Upper lobe of left lung (tissue), 6 donors: ENCODE results near the gene SMIM28. TPM values are rescaled to one million over a fixed set of nuclear protein-coding genes. Genes with fewer than 3 reads are reported as not detected.

Experiments used
- ATAC-seq, 2 donors: fragments of 200-7000 bp; cut with Tn5 transposase; one replicate each; pipeline ENCODE4 v1.9.1; 2022; ENCODE audit warnings: mild to moderate bottlenecking in 2 of 2, moderate library complexity in 2 of 2; ENCODE audit not compliant: low FRiP score in 2 of 2
- DNase-seq, 2 donors: peaks; one replicate each; pipeline ENCODE4 v3.0.0-alpha.2; 2019 to 2020
- H3K27ac ChIP-seq, 4 donors: fragments of 200-600 bp; sonication (generic); one replicate each; pipeline ENCODE4 v1.5.1; 2016 to 2019
- H3K27me3 ChIP-seq, 4 donors: fragments of 200-600 bp; sonication (generic); one replicate each; pipeline ENCODE4 v1.5.1; 2017 to 2019
- H3K36me3 ChIP-seq, 4 donors: fragments of 200-600 bp; sonication (generic); one replicate each; pipeline ENCODE4 v1.5.1; 2016 to 2019
- H3K4me1 ChIP-seq, 4 donors: fragments of 200-600 bp; sonication (generic); one replicate each; pipeline ENCODE4 v1.5.1; 2018 to 2019
- H3K4me3 ChIP-seq, 4 donors: fragments of 200-600 bp; sonication (generic); one replicate each; pipeline ENCODE4 v1.5.1; 2017 to 2019; ENCODE audit warnings: mild to moderate bottlenecking in 2 of 4, moderate library complexity in 1 of 4
- H3K9me3 ChIP-seq, 4 donors: fragments of 200-600 bp; sonication (generic); one replicate each; pipeline ENCODE4 v1.5.1; 2018 to 2019
- EP300 ChIP-seq, 4 donors: sonication (generic); formaldehyde crosslinking; IDR thresholded peaks; one replicate each; pipeline ENCODE4 v1.5.1; 2017; ENCODE audit warnings: antibody characterized with exemption in 4 of 4, control low read depth in 2 of 4
- POLR2A ChIP-seq, 4 donors: fragments of 450-650 bp; IDR thresholded peaks; one replicate each; pipeline ENCODE4 v1.5.1; 2016 to 2017; ENCODE audit warnings: antibody characterized with exemption in 4 of 4, mild to moderate bottlenecking in 2 of 4
- POLR2AphosphoS5 ChIP-seq, 2 donors: sonication (generic); formaldehyde crosslinking; IDR thresholded peaks; one replicate each; pipeline ENCODE4 v1.5.1; 2017; ENCODE audit warnings: antibody characterized with exemption in 2 of 2
- WGBS, 2 donors: methylation state at CpG; one replicate each; pipeline ENCODE4 v1.1.5; 2017 to 2018; 5-methylcytosine and 5-hydroxymethylcytosine counted together
- total RNA-seq, 6 donors: library from RNA; depleted of rRNA in 4 of 6; stranded (reverse); fragments of >200 nt in 4 of 6; gene quantifications; one replicate each; pipeline versions ENCODE4 v1.1.0 to v1.2.1, GENCODE V29; 2016 to 2021
- TF ChIP-seq, protein P1 (sequence below), 6 experiments: fragments of 450-650 bp in 4 of 6; fragments of 200-600 bp in 2 of 6; sonication (generic) in 2 of 6; IDR thresholded peaks; one replicate each; pipeline ENCODE4 v1.5.1; 2016 to 2019; ENCODE audit warnings: antibody characterized with exemption in 6 of 6
- donor health status: DM: no; HTN: no; CAD: no; lungs with moderate emphysema.
- donor health status: DM: no; HTN: yes; CAD: no; lungs with severe emphysema.

SMIM28 gene
- total RNA-seq, 6 donors from 2014 or later = not detected

DNA sequence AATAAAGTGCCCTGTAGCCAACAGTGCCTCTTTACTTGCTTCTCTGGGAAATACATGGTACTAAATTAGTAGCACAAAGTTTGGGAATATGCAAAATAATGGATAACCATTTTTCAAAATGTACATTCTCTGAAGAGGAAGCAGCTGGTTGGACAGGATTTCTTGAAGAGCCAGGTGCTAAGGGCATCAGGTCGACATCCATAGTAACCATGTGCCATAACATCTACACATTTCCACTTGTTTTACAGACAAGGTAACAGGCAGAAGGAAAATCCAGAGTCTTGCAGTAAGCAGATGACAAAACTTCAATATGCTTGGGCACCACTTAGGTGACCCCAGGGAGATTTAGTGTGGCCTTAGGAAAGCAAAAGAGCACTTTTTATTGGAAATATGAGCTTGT, 36.5 kb upstream of the SMIM28 start:
- no peak overlapping the region for H3K27ac ChIP-seq
- ATAC-seq = no peak
- H3K27me3 ChIP-seq = no peaks in the 10 kb centered on the region
- no peaks in the 10 kb centered on the region for H3K9me3 ChIP-seq
- peaks cover 0 to 18% (median 4%) of the 10 kb centered on the region in 4 donors for H3K36me3 ChIP-seq
- no peak for TF ChIP-seq EP300 (IDR thresholded peaks at IDR 0.05)
- H3K4me1 ChIP-seq = no peaks in the 10 kb centered on the region
- no peak for DNase-seq
- H3K4me3 ChIP-seq = no peak overlapping the region
- WGBS, 2 donors = 57 to 84% methylated on average over 1 of the region's 1 CpG

DNA sequence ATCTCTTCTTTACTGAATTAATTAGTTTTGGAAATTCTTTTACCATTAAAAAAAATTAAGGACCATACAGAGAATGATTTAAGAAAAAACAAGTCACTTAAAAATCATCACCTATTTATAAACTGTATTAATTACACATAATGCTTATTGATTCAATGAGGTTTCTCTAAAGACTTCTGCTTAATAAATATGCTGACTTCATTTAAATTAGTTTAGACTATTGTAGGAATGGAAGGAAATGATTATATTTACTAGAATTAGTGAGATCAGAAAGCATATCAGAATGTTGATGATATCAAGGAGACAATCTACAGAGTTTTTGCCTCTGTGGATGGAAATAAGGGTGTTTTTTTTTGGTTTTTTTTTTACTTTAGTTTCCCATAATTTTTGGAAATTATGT, 34.6 kb upstream of the SMIM28 start:
- peaks cover 0 to 3% (median 0%) of the 10 kb centered on the region in 4 donors for H3K36me3 ChIP-seq
- no peak for DNase-seq
- ATAC-seq = no peak
- no peaks in the 10 kb centered on the region for H3K27me3 ChIP-seq
- TF ChIP-seq, protein P1, sequence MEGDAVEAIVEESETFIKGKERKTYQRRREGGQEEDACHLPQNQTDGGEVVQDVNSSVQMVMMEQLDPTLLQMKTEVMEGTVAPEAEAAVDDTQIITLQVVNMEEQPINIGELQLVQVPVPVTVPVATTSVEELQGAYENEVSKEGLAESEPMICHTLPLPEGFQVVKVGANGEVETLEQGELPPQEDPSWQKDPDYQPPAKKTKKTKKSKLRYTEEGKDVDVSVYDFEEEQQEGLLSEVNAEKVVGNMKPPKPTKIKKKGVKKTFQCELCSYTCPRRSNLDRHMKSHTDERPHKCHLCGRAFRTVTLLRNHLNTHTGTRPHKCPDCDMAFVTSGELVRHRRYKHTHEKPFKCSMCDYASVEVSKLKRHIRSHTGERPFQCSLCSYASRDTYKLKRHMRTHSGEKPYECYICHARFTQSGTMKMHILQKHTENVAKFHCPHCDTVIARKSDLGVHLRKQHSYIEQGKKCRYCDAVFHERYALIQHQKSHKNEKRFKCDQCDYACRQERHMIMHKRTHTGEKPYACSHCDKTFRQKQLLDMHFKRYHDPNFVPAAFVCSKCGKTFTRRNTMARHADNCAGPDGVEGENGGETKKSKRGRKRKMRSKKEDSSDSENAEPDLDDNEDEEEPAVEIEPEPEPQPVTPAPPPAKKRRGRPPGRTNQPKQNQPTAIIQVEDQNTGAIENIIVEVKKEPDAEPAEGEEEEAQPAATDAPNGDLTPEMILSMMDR (IDR thresholded peaks at IDR 0.05) = no peak
- no peak for TF ChIP-seq POLR2AphosphoS5 (IDR thresholded peaks at IDR 0.05)
- no peak for TF ChIP-seq EP300 (IDR thresholded peaks at IDR 0.05)
- TF ChIP-seq POLR2A (IDR thresholded peaks at IDR 0.05) = no peak
- no peaks in the 10 kb centered on the region for H3K4me1 ChIP-seq
- no peak overlapping the region for H3K27ac ChIP-seq
- H3K4me3 ChIP-seq = no peak overlapping the region
- H3K9me3 ChIP-seq = no peaks in the 10 kb centered on the region

DNA sequence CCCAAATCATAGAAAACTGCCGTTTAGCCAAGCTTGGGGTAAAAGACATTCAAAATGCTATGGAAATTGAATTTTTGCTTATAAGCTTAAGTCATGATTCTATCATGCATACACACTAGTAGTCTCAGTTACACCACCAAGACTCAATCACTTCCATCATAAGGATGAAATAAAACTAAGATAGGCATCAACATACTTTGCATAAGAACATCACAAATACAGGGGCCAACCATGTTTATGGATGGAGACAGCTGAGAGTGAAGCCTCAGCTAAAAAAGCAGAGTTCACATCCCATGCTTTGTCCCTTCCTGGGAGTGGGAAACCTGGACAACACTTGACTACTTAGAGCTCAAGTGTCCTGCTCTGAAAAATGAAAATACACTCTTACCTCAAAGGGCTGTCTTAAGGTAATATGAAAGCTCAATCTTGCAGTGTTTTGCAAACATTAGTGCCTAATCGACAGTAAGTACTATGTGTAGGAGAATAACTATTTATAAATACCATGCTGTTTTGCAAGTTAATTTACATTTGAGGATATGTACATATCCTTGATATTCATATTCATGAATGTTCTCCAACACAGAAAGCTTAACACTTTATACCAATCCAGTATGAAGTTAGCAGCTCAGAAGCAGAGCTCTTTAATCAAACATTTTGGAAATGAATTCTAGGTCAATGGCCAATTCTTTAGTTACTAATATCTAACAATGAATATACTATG, 32.0 kb upstream of the SMIM28 start:
- TF ChIP-seq, protein P1 (IDR thresholded peaks at IDR 0.05) = no peak
- TF ChIP-seq EP300 (IDR thresholded peaks at IDR 0.05) (no peak), POLR2AphosphoS5 (IDR thresholded peaks at IDR 0.05) (no peak), POLR2A (IDR thresholded peaks at IDR 0.05) (no peak)
- WGBS, 2 donors = 68 to 69% methylated on average over 2 of the region's 2 CpGs
- Histone ChIP-seq H3K27me3 (no peaks in the 10 kb centered on the region), H3K36me3 (no peaks in the 10 kb centered on the region), H3K9me3 (no peaks in the 10 kb centered on the region), H3K27ac (no peak overlapping the region), H3K4me1 (no peaks in the 10 kb centered on the region), H3K4me3 (no peak overlapping the region)
- no peak for DNase-seq
- ATAC-seq = no peak

DNA sequence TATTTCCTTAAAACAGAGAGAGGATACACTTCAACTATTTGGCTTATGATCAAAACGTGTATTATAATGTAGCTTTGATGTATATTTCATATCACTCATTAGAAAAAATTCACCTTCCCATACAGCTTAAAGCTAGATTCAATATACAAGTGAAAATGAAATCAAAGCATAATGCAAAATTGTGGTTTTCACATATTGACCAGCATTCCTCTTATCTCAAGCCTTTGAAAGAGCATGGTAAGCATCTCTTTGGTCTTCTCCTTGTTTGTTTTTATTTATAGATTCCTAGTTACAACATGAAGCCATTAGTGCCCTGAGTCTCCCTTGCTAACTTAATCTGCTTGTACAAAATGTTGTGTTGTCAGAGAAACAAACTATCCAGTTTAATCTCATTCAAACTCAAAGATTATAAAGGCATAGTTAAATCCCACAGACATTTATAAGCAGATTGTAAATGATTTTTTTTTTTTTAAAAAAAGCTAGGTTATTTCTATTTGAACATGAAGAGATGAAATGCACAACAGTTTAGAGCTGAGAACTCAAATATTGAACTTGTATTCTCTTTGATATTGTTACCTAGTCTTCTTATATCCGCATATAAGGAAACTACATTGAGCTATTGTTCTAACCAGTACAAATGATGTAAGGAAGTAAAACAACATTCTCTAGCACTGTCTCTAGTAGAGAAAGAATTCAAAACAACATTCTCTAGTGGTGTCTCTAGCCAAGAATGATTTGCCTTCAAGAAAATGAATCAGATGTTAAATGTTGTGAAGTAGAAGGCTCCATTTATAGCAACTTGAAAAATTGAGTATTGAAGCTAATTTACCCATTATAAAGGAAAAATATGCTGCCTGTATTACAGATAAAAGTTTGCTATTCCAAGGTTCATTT, 31.2 kb upstream of the SMIM28 start:
- no peaks in the 10 kb centered on the region for H3K36me3 ChIP-seq
- ATAC-seq = no peak
- TF ChIP-seq EP300 (IDR thresholded peaks at IDR 0.05) (no peak), POLR2A (IDR thresholded peaks at IDR 0.05) (no peak)
- DNase-seq = no peak
- H3K4me3 ChIP-seq = no peak overlapping the region
- WGBS, 2 donors = 69 to 73% methylated on average over 2 of the region's 2 CpGs
- no peaks in the 10 kb centered on the region for H3K9me3 ChIP-seq
- no peaks in the 10 kb centered on the region for H3K4me1 ChIP-seq
- H3K27ac ChIP-seq = no peak overlapping the region
- no peaks in the 10 kb centered on the region for H3K27me3 ChIP-seq

DNA sequence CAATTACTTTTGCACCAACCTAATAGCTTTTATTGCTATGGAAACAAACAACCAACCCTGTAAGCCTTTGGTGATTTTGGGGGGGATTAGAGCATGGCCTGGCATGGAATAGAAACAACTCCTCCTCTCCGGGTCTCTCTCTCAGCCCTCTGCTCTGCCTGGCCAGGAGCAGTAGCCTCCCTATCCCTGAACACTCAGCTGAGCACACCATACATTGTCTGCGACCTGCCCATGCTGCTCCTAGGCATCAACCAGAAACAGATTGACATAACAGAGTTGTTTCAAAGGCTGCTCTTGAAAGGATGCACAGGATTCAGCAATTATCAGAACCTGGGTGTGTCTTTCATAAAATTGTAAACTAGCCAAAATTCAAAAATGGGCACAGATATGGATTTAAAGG, 29.8 kb upstream of the SMIM28 start:
- no peaks in the 10 kb centered on the region for H3K4me1 ChIP-seq
- no peak overlapping the region for H3K27ac ChIP-seq
- no peaks in the 10 kb centered on the region for H3K9me3 ChIP-seq
- TF ChIP-seq, protein P1 (IDR thresholded peaks at IDR 0.05) = no peak
- no peak for TF ChIP-seq EP300 (IDR thresholded peaks at IDR 0.05)
- no peak for TF ChIP-seq POLR2AphosphoS5 (IDR thresholded peaks at IDR 0.05)
- no peak for TF ChIP-seq POLR2A (IDR thresholded peaks at IDR 0.05)
- H3K27me3 ChIP-seq = no peaks in the 10 kb centered on the region
- ATAC-seq = no peak
- 80 to 98% methylated on average over 2 of the region's 2 CpGs for WGBS, 2 donors
- no peak for DNase-seq
- no peak overlapping the region for H3K4me3 ChIP-seq
- H3K36me3 ChIP-seq = no peaks in the 10 kb centered on the region
